Measurements from ENCODE around the gene PRKG1. TPM values are rescaled to one million over a fixed set of nuclear protein-coding genes. Genes with fewer than 3 reads are reported as not detected.

The PRKG1 gene
- total RNA-seq, 1 experiment from 2014 or later = 0.09 TPM

GRCh38 chr10:51425431-51425830 lies 351.1 kb downstream of the PRKG1 start:
- H3K9me3 ChIP-seq = no peaks in the 10 kb centered on the region
- no peaks in the 10 kb centered on the region for H3K4me1 ChIP-seq
- H3K27me3 ChIP-seq (replicated peaks; ENCODE audit: control insufficient read depth, insufficient read depth, low read length) = no peaks in the 10 kb centered on the region
- POLR2A ChIA-PET = no interaction called here
- peaks cover 8% of the 10 kb centered on the region for H3K27me3 Mint-ChIP-seq (ENCODE audit: insufficient read depth, unreplicated experiment)
- no peak overlapping the region for H3K4me3 ChIP-seq (ENCODE audit: low read depth, low read length)
- H3K36me3 Mint-ChIP-seq (ENCODE audit: insufficient read depth, unreplicated experiment) = no peaks in the 10 kb centered on the region
- H3K4me1 Mint-ChIP-seq (ENCODE audit: low read depth, unreplicated experiment) = no peaks in the 10 kb centered on the region
- no peak overlapping the region for H3K27ac Mint-ChIP-seq (ENCODE audit: unreplicated experiment)
- no TSS peak for BruUV-seq (replicated peaks)
- CTCF ChIA-PET = no interaction called here
- no peak overlapping the region for H3K4me3 Mint-ChIP-seq (ENCODE audit: unreplicated experiment)
- intact Hi-C loops (cut with micrococcal nuclease; ENCODE audit: unreplicated experiment) = no loop called here
- TF ChIP-seq CTCF (IDR thresholded peaks at IDR 0.05; ENCODE audit: insufficient read depth in 1 of 2, low read depth in 1 of 2, low read length in 1 of 2, severe bottlenecking in 1 of 2, unreplicated experiment in 1 of 2) = no peak
- no peaks in the 10 kb centered on the region for H3K9me3 Mint-ChIP-seq (ENCODE audit: unreplicated experiment)
- no peaks in the 10 kb centered on the region for H3K36me3 ChIP-seq (ENCODE audit: control insufficient read depth, insufficient read depth, low read length)
- no peak for DNase-seq

GRCh38 chr10:51427758-51428157 lies 353.5 kb downstream of the PRKG1 start:
- Mint-ChIP-seq H3K9me3 (ENCODE audit: unreplicated experiment) (no peaks in the 10 kb centered on the region), H3K4me3 (ENCODE audit: unreplicated experiment) (no peak overlapping the region)

GRCh38 chr10:51430506-51430905 lies 356.2 kb downstream of the PRKG1 start:
- no peaks in the 10 kb centered on the region for H3K36me3 Mint-ChIP-seq (ENCODE audit: insufficient read depth, unreplicated experiment)
- CTCF ChIA-PET = no interaction called here

More at GRCh38 chr10:51427758-51428157, 353.5 kb downstream of the PRKG1 start:
- no TSS peak for BruUV-seq (replicated peaks)
- no peak for DNase-seq
- Mint-ChIP-seq H3K27me3 (ENCODE audit: insufficient read depth, unreplicated experiment) (peaks cover 11% of the 10 kb centered on the region), H3K27ac (ENCODE audit: unreplicated experiment) (no peak overlapping the region), H3K36me3 (ENCODE audit: insufficient read depth, unreplicated experiment) (no peaks in the 10 kb centered on the region), H3K4me1 (ENCODE audit: low read depth, unreplicated experiment) (no peaks in the 10 kb centered on the region)
- no peaks in the 10 kb centered on the region for H3K4me1 ChIP-seq
- POLR2A ChIA-PET = no interaction called here
- H3K4me3 ChIP-seq (ENCODE audit: low read depth, low read length) = no peak overlapping the region
- H3K9me3 ChIP-seq = no peaks in the 10 kb centered on the region
- intact Hi-C loops (cut with micrococcal nuclease; ENCODE audit: unreplicated experiment) = no loop called here
- H3K36me3 ChIP-seq (ENCODE audit: control insufficient read depth, insufficient read depth, low read length) = no peaks in the 10 kb centered on the region
- no peak for TF ChIP-seq CTCF (IDR thresholded peaks at IDR 0.05; ENCODE audit: insufficient read depth in 1 of 2, low read depth in 1 of 2, low read length in 1 of 2, severe bottlenecking in 1 of 2, unreplicated experiment in 1 of 2)
- H3K27me3 ChIP-seq (replicated peaks; ENCODE audit: control insufficient read depth, insufficient read depth, low read length) = no peaks in the 10 kb centered on the region
- CTCF ChIA-PET = interaction anchor here (0.6 kb wide), 1 partner anchor 353 kb away, joined by 3 read pairs; the partner anchor contains the start of gene PRKG1

More at GRCh38 chr10:51430506-51430905, 356.2 kb downstream of the PRKG1 start:
- H3K27ac Mint-ChIP-seq (ENCODE audit: unreplicated experiment) = no peak overlapping the region
- Histone ChIP-seq H3K4me1 (no peaks in the 10 kb centered on the region), H3K36me3 (ENCODE audit: control insufficient read depth, insufficient read depth, low read length) (no peaks in the 10 kb centered on the region), H3K4me3 (ENCODE audit: low read depth, low read length) (no peak overlapping the region), H3K27me3 (replicated peaks; ENCODE audit: control insufficient read depth, insufficient read depth, low read length) (no peaks in the 10 kb centered on the region), H3K9me3 (no peaks in the 10 kb centered on the region)
- no peaks in the 10 kb centered on the region for H3K4me1 Mint-ChIP-seq (ENCODE audit: low read depth, unreplicated experiment)
- POLR2A ChIA-PET = no interaction called here
- no peak for TF ChIP-seq CTCF (IDR thresholded peaks at IDR 0.05; ENCODE audit: insufficient read depth in 1 of 2, low read depth in 1 of 2, low read length in 1 of 2, severe bottlenecking in 1 of 2, unreplicated experiment in 1 of 2)
- no peaks in the 10 kb centered on the region for H3K9me3 Mint-ChIP-seq (ENCODE audit: unreplicated experiment)
- H3K4me3 Mint-ChIP-seq (ENCODE audit: unreplicated experiment) = no peak overlapping the region
- BruUV-seq (replicated peaks) = no TSS peak
- H3K27me3 Mint-ChIP-seq (ENCODE audit: insufficient read depth, unreplicated experiment) = peaks cover 14% of the 10 kb centered on the region
- DNase-seq = no peak
- intact Hi-C loops (cut with micrococcal nuclease; ENCODE audit: unreplicated experiment) = no loop called here

Measured in Caco-2 (cell line).